Chondrocyte (in vitro differentiated cells): ENCODE results near the gene TJP3. TPM values are rescaled to one million over a fixed set of nuclear protein-coding genes. Genes with fewer than 3 reads are reported as not detected.

Experiments
- DNase-seq: peaks from one replicate; pipeline ENCODE4 v3.0.0; 2021; ENCODE audit warnings: mixed read lengths, low spot score
- H3K27ac Mint-ChIP-seq: one replicate; pipeline ENCODE4 v1.8.0; 2021; ENCODE audit warnings: mild to moderate bottlenecking, moderate library complexity, mixed read lengths; ENCODE audit not compliant: unreplicated experiment
- H3K27me3 Mint-ChIP-seq: 2 replicates; pipeline ENCODE4 v1.8.0; 2021; ENCODE audit warnings: low read depth, mixed read lengths
- H3K36me3 Mint-ChIP-seq: 2 replicates; pipeline ENCODE4 v1.8.0; 2021; ENCODE audit warnings: low read depth, mixed read lengths
- H3K4me1 Mint-ChIP-seq: 2 replicates; pipeline ENCODE4 v1.8.0; 2021; ENCODE audit warnings: low read depth, mild to moderate bottlenecking, mixed read lengths
- H3K4me3 Mint-ChIP-seq: one replicate; pipeline ENCODE4 v1.8.0; 2021; ENCODE audit warnings: mild to moderate bottlenecking, moderate library complexity, mixed read lengths; ENCODE audit not compliant: unreplicated experiment
- H3K9me3 Mint-ChIP-seq: 2 replicates; pipeline ENCODE4 v1.8.0; 2021; ENCODE audit warnings: low read depth, mixed read lengths
- total RNA-seq: library from RNA; stranded (reverse); gene quantifications from 3 replicates; pipeline ENCODE4 v1.2.1, GENCODE V29; 2021
- TF ChIP-seq, protein P1 (sequence below): fragments of 200-600 bp; sonication (generic); IDR thresholded peaks from 2 replicates; pipeline ENCODE4 v1.5.0; 2021; ENCODE audit warnings: antibody characterized with exemption, mild to moderate bottlenecking, moderate library complexity

TJP3 gene
- total RNA-seq, 1 donor from 2014 or later, result not detected

- H3K27me3 Mint-ChIP-seq, result no peaks in the 10 kb centered on the region
- no peaks in the 10 kb centered on the region for H3K9me3 Mint-ChIP-seq
- H3K4me3 Mint-ChIP-seq, result no peak overlapping the region
- H3K36me3 Mint-ChIP-seq, result peaks cover 9% of the 10 kb centered on the region
- no peak overlapping the region for H3K27ac Mint-ChIP-seq
- no peak for DNase-seq
- TF ChIP-seq, protein P1, sequence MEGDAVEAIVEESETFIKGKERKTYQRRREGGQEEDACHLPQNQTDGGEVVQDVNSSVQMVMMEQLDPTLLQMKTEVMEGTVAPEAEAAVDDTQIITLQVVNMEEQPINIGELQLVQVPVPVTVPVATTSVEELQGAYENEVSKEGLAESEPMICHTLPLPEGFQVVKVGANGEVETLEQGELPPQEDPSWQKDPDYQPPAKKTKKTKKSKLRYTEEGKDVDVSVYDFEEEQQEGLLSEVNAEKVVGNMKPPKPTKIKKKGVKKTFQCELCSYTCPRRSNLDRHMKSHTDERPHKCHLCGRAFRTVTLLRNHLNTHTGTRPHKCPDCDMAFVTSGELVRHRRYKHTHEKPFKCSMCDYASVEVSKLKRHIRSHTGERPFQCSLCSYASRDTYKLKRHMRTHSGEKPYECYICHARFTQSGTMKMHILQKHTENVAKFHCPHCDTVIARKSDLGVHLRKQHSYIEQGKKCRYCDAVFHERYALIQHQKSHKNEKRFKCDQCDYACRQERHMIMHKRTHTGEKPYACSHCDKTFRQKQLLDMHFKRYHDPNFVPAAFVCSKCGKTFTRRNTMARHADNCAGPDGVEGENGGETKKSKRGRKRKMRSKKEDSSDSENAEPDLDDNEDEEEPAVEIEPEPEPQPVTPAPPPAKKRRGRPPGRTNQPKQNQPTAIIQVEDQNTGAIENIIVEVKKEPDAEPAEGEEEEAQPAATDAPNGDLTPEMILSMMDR, result no peak
- no peaks in the 10 kb centered on the region for H3K4me1 Mint-ChIP-seq
These were observed 38.3 kb downstream of the TJP3 start for GRCh38 chr19:3746371-3747056.

- Mint-ChIP-seq H3K27ac (no peak overlapping the region), H3K4me3 (no peak overlapping the region), H3K36me3 (peaks cover 14% of the 10 kb centered on the region)
These were observed 40.8 kb downstream of the TJP3 start for GRCh38 chr19:3748965-3749364.

GRCh38 chr19:3750211-3750610 is 42.0 kb downstream of the TJP3 start:
- Mint-ChIP-seq H3K9me3 (no peaks in the 10 kb centered on the region), H3K4me3 (no peak overlapping the region), H3K4me1 (no peaks in the 10 kb centered on the region), H3K27me3 (no peaks in the 10 kb centered on the region), H3K36me3 (peaks cover 16% of the 10 kb centered on the region), H3K27ac (no peak overlapping the region)
- TF ChIP-seq, protein P1, result no peak
- DNase-seq, result no peak

More at GRCh38 chr19:3748965-3749364, 40.8 kb downstream of the TJP3 start:
- H3K27me3 Mint-ChIP-seq, result no peaks in the 10 kb centered on the region
- DNase-seq, result no peak
- TF ChIP-seq, protein P1, result no peak
- H3K4me1 Mint-ChIP-seq, result no peaks in the 10 kb centered on the region
- no peaks in the 10 kb centered on the region for H3K9me3 Mint-ChIP-seq

GRCh38 chr19:3751236-3751635 is 43.1 kb downstream of the TJP3 start:
- TF ChIP-seq, protein P1, result no peak
- Mint-ChIP-seq H3K9me3 (no peaks in the 10 kb centered on the region), H3K27me3 (no peaks in the 10 kb centered on the region), H3K36me3 (peaks cover 16% of the 10 kb centered on the region), H3K4me1 (no peaks in the 10 kb centered on the region), H3K27ac (no peak overlapping the region), H3K4me3 (no peak overlapping the region)
- no peak for DNase-seq

DNA sequence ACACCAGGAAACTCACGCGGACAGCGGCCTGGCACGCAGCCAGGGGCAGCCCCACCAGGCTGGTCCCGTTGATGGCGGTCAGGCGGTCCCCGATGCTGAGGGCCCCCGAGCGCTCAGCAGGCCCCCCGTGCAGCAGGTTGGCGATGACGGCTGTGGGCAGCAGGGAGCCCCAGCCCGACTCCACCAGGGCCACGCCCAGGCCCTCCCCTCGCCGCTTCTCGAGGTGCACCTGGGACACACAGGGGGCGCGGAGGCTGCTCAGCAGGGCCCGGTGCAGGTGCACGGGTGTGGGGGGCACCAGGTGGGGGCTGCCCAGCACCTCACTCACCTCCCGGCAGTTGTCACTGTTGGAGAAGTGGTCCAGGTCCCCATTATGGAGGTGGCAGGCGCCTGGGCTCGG is 44.3 kb downstream of the TJP3 start:
- no peak overlapping the region for H3K27ac Mint-ChIP-seq
- no peaks in the 10 kb centered on the region for H3K9me3 Mint-ChIP-seq
- no peaks in the 10 kb centered on the region for H3K27me3 Mint-ChIP-seq
- DNase-seq, result no peak
- H3K4me3 Mint-ChIP-seq, result no peak overlapping the region
- TF ChIP-seq, protein P1, result no peak
- H3K36me3 Mint-ChIP-seq, result peaks cover 16% of the 10 kb centered on the region
- no peaks in the 10 kb centered on the region for H3K4me1 Mint-ChIP-seq
